Activated naive CD8-positive, alpha-beta T cell (primary cell): ENCODE results near the gene SIRT3.

Experiments
- H3K27ac Mint-ChIP-seq: one replicate; pipeline ENCODE4 v1.8.0; 2021; ENCODE audit warnings: mixed read lengths
- H3K27me3 Mint-ChIP-seq: one replicate; pipeline ENCODE4 v1.8.0; 2021; ENCODE audit warnings: mixed read lengths
- H3K36me3 Mint-ChIP-seq: one replicate; pipeline ENCODE4 v1.8.0; 2021; ENCODE audit warnings: mixed read lengths
- H3K4me1 Mint-ChIP-seq: one replicate; pipeline ENCODE4 v1.8.0; 2021; ENCODE audit warnings: low read depth, mixed read lengths
- H3K4me3 Mint-ChIP-seq: one replicate; pipeline ENCODE4 v1.8.0; 2021; ENCODE audit warnings: mild to moderate bottlenecking, mixed read lengths
- H3K9me3 Mint-ChIP-seq: one replicate; pipeline ENCODE4 v1.8.0; 2021; ENCODE audit warnings: low read depth, mixed read lengths

SIRT3 gene

DNA sequence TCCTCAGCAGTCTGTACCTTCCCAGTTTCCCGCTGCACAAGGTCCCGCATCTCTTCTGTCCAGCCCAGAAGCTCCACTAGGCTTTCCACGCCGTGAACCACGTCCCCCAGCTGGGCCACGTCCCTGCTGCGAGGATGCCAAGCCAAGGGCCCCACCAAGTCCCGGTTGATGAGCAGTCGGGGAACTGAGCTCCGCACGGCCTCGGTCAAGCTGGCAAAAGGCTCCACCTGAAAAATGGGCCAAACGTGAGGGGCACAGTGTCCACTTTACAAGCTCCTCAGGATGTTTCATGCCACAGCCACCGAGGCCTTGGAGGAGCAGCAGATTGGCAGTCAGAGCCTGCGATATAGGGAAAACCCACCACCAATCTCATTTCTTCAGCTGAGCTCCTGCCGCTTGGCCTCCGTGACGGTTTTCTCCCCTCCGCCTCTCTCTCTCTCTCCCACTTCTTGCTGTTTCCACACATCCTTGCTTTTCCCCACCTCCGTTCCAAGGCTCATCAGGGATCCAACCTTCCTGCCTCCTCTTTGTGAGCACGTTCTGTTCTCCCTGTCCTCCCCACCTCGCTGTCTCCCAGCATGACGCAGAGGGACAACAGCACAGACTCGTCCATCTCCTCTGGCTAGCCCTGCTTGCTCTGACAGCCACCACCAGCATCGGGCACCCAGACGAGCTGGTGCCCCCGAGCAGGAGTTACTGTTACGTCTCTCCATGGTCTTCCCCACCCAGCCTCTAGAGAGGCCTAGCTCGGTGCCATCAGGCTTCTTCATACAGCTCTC, 17.1 kb downstream of the SIRT3 start:
- H3K4me1 Mint-ChIP-seq: peaks cover 4% of the 10 kb centered on the region
- no peaks in the 10 kb centered on the region for H3K9me3 Mint-ChIP-seq
- H3K4me3 Mint-ChIP-seq: no peak overlapping the region
- no peaks in the 10 kb centered on the region for H3K27me3 Mint-ChIP-seq
- H3K27ac Mint-ChIP-seq: no peak overlapping the region
- no peaks in the 10 kb centered on the region for H3K36me3 Mint-ChIP-seq

DNA sequence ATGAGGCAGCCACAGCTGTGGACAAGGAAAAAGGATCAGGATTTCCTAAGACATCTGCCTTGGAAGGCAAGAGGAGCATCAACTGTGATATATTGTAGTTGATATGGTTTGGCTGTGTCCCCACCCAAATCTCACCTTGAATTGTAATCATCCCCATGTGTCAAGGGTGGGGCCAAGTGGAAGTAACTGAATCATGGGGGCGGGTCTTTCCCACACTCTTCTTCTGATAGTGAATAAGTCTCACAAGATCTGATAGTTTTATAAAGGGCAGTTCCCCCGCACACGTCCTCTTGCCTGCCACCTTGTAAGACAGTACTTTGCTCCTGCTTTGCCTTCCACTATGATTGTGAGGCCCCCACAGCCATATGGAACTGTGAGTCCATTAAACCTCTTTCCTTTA, 18.4 kb downstream of the SIRT3 start:
- H3K27ac Mint-ChIP-seq: peak overlapping the region; percentile 23
- H3K27me3 Mint-ChIP-seq: no peaks in the 10 kb centered on the region
- H3K4me1 Mint-ChIP-seq: peaks cover 4% of the 10 kb centered on the region
- H3K4me3 Mint-ChIP-seq: no peak overlapping the region
- peaks cover 2% of the 10 kb centered on the region for H3K36me3 Mint-ChIP-seq
- H3K9me3 Mint-ChIP-seq: no peaks in the 10 kb centered on the region

DNA sequence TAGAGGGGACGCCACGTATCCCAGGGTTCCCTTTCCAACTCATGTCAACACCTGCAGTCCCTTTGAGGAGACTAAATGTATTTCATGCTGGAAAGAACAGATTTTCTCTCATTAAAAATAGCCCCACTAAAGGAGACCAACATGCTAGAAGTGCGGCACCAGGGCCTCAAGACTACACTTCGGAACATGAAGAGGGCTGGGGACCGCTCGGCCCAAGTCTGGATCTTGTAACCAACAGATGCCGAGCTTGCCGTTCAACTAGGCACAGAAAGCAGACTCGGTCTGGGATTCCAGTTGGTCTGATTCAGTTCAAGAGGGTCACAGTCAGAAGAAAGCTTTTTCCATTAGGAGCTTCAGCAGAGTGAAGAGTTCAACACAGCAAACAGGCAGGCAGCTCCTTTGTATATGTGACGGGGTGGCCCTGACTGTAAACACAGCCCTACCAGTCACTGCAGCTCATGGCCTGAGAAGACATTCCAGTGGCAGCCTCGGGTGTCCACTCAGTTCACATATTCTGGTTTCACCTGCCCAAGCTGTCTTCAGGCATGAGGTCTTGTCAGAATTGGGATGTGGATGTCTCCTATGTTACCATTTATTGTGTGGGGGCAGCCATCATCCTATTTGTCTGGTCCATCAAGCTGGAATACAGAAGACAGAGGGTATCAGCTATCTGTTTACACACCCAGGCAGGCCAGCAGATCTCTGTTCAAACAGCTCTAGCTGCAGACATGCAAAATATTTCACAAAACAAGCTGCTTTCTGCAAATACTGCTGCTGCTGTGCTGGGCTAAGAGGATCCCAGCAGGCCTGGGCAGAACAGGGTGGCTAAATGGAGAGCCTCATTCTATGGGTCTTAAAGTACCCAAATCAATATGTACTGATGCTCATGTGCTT, 19.8 kb downstream of the SIRT3 start:
- Mint-ChIP-seq H3K36me3 (peaks cover 5% of the 10 kb centered on the region), H3K27me3 (no peaks in the 10 kb centered on the region), H3K4me3 (no peak overlapping the region), H3K4me1 (peaks cover 6% of the 10 kb centered on the region), H3K9me3 (no peaks in the 10 kb centered on the region), H3K27ac (peak overlapping the region; percentile 58)

DNA sequence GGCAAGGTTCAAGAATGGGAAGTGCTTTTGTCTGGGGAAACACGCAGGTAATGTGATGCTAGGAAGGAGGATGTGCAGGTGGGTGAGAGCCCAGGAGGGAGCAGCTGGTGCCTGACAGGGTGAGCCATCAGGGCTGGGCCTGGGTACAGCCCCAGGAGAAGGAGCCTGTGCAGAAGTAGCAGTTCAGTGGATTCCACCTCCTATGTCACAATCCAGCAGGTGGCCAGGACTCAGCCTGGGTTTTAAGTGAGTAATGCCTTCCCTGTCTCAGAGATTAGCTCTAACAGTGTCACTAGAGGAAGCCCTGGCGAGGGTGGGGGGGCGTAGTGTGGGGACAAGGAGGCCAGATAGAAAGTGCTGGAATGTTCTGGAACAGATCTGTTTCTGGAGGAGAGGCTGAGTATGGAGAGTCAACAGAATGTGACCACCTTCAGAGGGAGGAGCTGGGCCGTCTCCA, 20.5 kb downstream of the SIRT3 start:
- no peak overlapping the region for H3K4me3 Mint-ChIP-seq
- no peaks in the 10 kb centered on the region for H3K9me3 Mint-ChIP-seq
- H3K4me1 Mint-ChIP-seq: peaks cover 8% of the 10 kb centered on the region
- peak overlapping the region; percentile 58 for H3K27ac Mint-ChIP-seq
- no peaks in the 10 kb centered on the region for H3K27me3 Mint-ChIP-seq
- peaks cover 5% of the 10 kb centered on the region for H3K36me3 Mint-ChIP-seq

DNA sequence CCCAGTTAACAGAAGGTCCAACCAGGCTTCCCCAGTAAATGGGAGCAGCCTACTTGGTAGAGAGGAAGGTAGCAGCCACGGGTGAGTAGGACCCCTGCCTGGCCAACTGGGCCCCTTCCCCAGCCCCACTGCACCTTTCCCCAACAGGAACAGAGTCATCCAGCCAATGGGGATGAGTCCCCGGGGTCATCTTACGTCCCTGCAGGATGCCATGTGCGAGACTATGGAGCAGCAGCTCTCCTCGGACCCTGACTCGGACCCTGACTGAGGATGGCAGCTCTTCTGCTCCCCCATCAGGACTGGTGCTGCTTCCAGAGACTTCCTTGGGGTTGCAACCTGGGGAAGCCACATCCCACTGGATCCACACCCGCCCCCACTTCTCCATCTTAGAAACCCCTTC, 22.1 kb downstream of the SIRT3 start:
- no peak overlapping the region for H3K4me3 Mint-ChIP-seq
- H3K27ac Mint-ChIP-seq: no peak overlapping the region
- H3K36me3 Mint-ChIP-seq: peaks cover 5% of the 10 kb centered on the region
- H3K4me1 Mint-ChIP-seq: peaks cover 15% of the 10 kb centered on the region
- H3K9me3 Mint-ChIP-seq: no peaks in the 10 kb centered on the region
- H3K27me3 Mint-ChIP-seq: no peaks in the 10 kb centered on the region

DNA sequence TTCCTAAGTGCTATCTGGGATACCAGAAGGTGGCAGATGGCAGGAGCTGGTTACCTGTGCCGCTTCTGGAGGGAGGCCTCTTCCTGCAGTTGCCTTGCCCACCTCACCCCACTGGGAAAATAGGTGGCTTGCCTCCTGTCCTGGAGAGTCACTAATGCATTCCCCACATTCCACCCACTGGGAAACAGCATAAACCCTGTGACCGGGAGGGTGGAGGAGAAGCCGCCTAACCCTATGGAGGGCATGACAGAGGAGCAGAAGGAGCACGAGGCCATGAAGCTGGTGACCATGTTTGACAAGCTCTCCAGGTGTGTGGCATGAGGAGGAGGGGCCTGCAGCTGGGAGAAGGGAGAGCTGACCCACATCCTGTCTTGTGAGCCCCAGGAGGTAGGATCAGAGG, 23.0 kb downstream of the SIRT3 start:
- Mint-ChIP-seq H3K9me3 (no peaks in the 10 kb centered on the region), H3K4me1 (peaks cover 15% of the 10 kb centered on the region), H3K36me3 (peaks cover 5% of the 10 kb centered on the region), H3K27me3 (no peaks in the 10 kb centered on the region), H3K4me3 (no peak overlapping the region), H3K27ac (no peak overlapping the region)

DNA sequence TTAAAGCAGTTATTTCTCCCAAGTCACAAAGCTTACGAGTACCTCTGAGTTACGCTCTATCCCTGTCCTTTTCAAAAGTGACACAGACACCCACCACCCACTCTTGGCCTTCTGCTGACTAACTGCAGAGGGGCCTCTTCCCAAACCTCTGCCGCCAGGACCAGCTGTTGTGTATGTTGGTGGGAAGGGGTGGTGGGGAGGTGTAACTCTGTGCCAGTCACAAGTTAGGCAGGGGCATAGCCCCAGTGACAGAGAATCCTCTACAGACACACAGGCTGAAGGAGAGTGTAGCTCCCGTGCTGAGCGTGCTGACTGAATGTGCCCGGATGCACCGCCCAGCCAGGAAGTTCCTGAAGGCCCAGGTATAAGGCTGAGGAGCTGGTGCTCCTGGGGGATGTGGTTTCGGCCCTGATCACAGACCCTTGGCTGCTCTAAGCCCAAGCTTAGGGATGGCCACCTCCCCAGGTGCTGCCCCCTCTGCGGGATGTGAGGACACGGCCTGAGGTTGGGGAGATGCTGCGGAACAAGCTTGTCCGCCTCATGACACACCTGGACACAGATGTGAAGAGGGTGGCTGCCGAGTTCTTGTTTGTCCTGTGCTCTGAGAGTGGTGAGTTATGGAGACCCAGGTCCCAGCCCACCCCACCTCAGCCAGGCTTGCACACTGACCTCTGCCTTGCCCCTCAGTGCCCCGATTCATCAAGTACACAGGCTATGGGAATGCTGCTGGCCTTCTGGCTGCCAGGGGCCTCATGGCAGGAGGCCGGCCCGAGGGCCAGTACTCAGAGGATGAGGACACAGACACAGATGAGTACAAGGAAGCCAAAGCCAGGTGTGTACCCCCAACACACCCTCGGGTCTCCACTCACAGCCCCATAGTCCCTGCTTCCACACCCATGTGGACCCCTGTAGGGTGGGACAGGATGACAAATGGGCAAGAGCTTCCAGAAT, 23.7 kb downstream of the SIRT3 start:
- H3K27ac Mint-ChIP-seq: no peak overlapping the region
- no peaks in the 10 kb centered on the region for H3K9me3 Mint-ChIP-seq
- H3K36me3 Mint-ChIP-seq: peaks cover 5% of the 10 kb centered on the region
- peaks cover 12% of the 10 kb centered on the region for H3K4me1 Mint-ChIP-seq
- no peaks in the 10 kb centered on the region for H3K27me3 Mint-ChIP-seq
- no peak overlapping the region for H3K4me3 Mint-ChIP-seq

DNA sequence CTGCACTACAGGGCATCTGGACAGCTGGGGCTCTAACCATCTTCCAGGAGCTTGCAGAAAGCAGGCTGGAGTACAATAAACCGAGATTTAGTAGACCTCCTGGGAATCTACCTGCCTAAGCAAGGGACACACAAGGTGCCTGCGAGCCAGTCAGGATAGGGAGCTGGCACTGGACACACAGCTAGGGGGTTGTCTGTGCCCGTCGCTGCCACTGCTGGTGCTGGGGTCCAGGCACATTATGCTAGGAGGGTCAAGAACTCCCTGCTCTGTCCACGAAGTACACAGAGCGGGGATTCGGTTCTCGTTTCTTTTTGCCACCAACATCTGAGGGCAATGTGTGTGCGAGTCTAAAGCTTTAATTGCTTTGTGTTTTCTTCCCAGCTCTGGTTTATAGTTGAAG, 24.4 kb downstream of the SIRT3 start:
- Mint-ChIP-seq H3K27me3 (no peaks in the 10 kb centered on the region), H3K36me3 (peaks cover 5% of the 10 kb centered on the region), H3K4me3 (peak overlapping the region; percentile 61), H3K27ac (peak overlapping the region; percentile 86), H3K4me1 (peaks cover 12% of the 10 kb centered on the region), H3K9me3 (no peaks in the 10 kb centered on the region)

DNA sequence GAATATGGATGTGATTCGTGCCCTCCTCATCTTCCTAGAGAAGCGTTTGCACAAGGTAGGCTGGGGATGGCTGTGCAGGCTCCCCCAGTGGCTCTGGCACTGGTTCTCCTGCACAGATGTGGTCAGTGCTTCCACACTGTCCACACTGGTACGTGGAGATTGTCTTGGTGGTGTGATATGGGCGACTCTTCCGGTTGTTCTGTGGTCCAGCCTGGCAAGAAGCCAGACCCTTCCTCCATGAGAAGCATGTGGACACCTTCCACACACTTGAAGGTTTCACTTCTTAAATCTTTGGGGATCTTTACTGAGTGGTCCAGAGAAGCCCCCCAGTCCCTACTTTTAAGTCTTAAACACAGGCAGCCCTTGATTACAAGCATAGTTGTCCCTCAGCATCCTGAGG, 24.8 kb downstream of the SIRT3 start:
- Mint-ChIP-seq H3K36me3 (peaks cover 5% of the 10 kb centered on the region), H3K4me1 (peaks cover 12% of the 10 kb centered on the region), H3K9me3 (no peaks in the 10 kb centered on the region), H3K27ac (peak overlapping the region; percentile 86), H3K4me3 (peak overlapping the region; percentile 61), H3K27me3 (no peaks in the 10 kb centered on the region)

DNA sequence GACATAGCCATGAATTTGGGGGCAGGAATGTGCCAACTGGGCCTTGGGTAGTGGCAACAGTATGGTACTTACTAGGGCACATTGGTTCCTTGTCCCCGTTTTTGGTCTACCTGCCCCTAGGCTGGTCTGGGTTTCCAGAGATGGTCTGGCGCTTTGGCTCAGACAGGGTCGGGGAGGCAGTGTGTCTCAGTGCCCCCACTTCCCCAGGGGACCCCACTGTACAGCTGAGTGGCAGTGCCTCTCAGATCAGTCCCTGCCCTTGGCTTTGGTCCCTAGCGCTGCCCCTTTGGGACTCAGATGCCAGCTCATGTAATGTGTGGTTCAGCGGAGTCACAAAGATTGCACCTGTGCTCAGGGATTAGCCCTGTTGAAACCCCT, 25.4 kb downstream of the SIRT3 start:
- Mint-ChIP-seq H3K4me3 (peak overlapping the region; percentile 100), H3K27me3 (no peaks in the 10 kb centered on the region), H3K4me1 (peaks cover 16% of the 10 kb centered on the region), H3K36me3 (peaks cover 5% of the 10 kb centered on the region), H3K9me3 (no peaks in the 10 kb centered on the region), H3K27ac (peak overlapping the region; percentile 86)

DNA sequence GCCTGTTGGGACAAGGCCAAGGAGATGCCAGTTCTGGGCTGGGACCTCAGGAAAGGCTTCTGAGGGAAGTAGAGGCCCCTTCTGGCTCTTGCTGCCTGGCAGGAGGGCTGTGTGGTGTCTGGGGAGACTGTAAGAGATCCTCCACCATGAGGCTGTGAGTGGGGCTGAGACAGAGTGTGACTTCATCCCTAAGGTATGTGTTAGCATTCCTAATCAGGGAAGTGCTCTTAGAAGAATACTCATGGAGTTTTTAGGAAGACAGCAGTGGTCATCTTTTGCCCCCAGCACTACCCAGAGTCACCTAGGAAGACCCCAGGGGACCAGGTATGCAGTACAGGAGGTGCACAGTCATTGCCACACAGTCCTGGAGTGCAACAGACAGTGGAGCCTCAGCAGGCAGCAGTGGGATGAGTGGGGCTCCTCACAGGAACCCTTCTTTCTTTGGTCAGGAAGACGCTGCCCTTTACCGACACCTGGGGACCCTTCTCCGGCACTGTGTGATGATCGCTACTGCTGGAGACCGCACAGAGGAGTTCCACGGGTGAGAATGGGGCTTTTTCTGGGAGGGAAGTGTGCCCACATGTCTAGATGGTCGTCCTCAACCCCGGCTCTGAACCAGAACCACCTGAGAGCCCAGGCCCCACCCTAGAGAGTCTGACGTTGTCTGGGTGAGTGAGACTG, 25.9 kb downstream of the SIRT3 start:
- peak overlapping the region; percentile 100 for H3K4me3 Mint-ChIP-seq
- no peaks in the 10 kb centered on the region for H3K27me3 Mint-ChIP-seq
- H3K27ac Mint-ChIP-seq: peak overlapping the region; percentile 89
- H3K9me3 Mint-ChIP-seq: no peaks in the 10 kb centered on the region
- H3K36me3 Mint-ChIP-seq: peaks cover 5% of the 10 kb centered on the region
- peaks cover 22% of the 10 kb centered on the region for H3K4me1 Mint-ChIP-seq

DNA sequence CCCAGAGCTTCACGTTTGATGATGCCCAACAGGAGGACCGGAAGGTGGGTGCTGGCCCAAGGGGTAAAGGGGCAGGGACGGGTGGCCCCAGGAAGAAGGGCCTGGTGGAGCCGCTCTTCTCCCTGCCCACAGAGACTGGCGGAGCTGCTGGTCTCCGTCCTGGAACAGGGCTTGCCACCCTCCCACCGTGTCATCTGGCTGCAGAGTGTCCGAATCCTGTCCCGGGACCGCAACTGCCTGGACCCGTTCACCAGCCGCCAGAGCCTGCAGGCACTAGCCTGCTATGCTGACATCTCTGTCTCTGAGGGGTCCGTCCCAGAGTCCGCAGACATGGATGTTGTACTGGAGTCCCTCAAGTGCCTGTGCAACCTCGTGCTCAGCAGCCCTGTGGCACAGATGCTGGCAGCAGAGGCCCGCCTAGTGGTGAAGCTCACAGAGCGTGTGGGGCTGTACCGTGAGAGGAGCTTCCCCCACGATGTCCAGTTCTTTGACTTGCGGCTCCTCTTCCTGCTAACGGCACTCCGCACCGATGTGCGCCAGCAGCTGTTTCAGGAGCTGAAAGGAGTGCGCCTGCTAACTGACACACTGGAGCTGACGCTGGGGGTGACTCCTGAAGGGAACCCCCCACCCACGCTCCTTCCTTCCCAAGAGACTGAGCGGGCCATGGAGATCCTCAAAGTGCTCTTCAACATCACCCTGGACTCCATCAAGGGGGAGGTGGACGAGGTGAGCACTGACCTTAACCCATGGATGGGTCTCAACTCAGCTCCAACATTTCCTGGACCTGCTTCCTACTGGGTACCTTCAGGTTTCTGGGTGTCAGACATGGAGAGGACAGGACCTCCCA, 26.6 kb downstream of the SIRT3 start:
- H3K4me3 Mint-ChIP-seq: peak overlapping the region; percentile 100
- H3K4me1 Mint-ChIP-seq: peaks cover 25% of the 10 kb centered on the region
- H3K27ac Mint-ChIP-seq: peak overlapping the region; percentile 89
- peaks cover 5% of the 10 kb centered on the region for H3K36me3 Mint-ChIP-seq
- H3K9me3 Mint-ChIP-seq: no peaks in the 10 kb centered on the region
- no peaks in the 10 kb centered on the region for H3K27me3 Mint-ChIP-seq

DNA sequence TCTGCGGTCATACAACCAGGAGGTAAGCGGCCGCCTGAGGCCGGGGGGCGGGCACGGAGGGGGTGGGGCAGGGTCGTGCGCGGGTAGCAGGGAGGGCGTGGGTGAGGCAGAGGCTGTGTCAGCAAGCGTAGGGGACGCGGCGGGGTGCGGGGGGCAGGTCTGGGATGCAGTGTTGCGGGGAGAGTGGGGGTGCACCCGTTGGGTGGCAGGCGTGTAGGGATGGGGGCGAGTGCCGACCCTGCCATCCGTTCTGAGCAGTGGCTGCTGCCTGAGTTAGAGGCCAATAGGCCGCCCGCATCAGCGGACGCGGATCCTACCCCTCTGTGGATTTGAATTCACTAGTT, 27.3 kb downstream of the SIRT3 start:
- no peaks in the 10 kb centered on the region for H3K9me3 Mint-ChIP-seq
- H3K27ac Mint-ChIP-seq: peak overlapping the region; percentile 89
- H3K4me3 Mint-ChIP-seq: peak overlapping the region; percentile 100
- peaks cover 28% of the 10 kb centered on the region for H3K4me1 Mint-ChIP-seq
- H3K36me3 Mint-ChIP-seq: peaks cover 5% of the 10 kb centered on the region
- H3K27me3 Mint-ChIP-seq: no peaks in the 10 kb centered on the region
